Upper lobe of left lung (tissue), 6 donors: ENCODE measurements around the gene LRRC61. TPM values are rescaled to one million over a fixed set of nuclear protein-coding genes. Genes with fewer than 3 reads are reported as not detected.
"Not testable (repeated sequence)": the region's sequence is repeated elsewhere in the genome, so short reads cannot be mapped to it uniquely, and the experiment has no call there.

Experiments used
- ATAC-seq, 2 donors: fragments of 200-7000 bp; cut with Tn5 transposase; one replicate each; pipeline ENCODE4 v1.9.1; 2022; ENCODE audit warnings: mild to moderate bottlenecking in 2 of 2, moderate library complexity in 2 of 2; ENCODE audit not compliant: low FRiP score in 2 of 2
- DNase-seq, 2 donors: peaks; one replicate each; pipeline ENCODE4 v3.0.0-alpha.2; 2019 to 2020
- H3K27ac ChIP-seq, 4 donors: fragments of 200-600 bp; sonication (generic); one replicate each; pipeline ENCODE4 v1.5.1; 2016 to 2019
- H3K27me3 ChIP-seq, 4 donors: fragments of 200-600 bp; sonication (generic); one replicate each; pipeline ENCODE4 v1.5.1; 2017 to 2019
- H3K36me3 ChIP-seq, 4 donors: fragments of 200-600 bp; sonication (generic); one replicate each; pipeline ENCODE4 v1.5.1; 2016 to 2019
- H3K4me1 ChIP-seq, 4 donors: fragments of 200-600 bp; sonication (generic); one replicate each; pipeline ENCODE4 v1.5.1; 2018 to 2019
- H3K4me3 ChIP-seq, 4 donors: fragments of 200-600 bp; sonication (generic); one replicate each; pipeline ENCODE4 v1.5.1; 2017 to 2019; ENCODE audit warnings: mild to moderate bottlenecking in 2 of 4, moderate library complexity in 1 of 4
- H3K9me3 ChIP-seq, 4 donors: fragments of 200-600 bp; sonication (generic); one replicate each; pipeline ENCODE4 v1.5.1; 2018 to 2019
- CTCF ChIP-seq, 6 experiments: fragments of 450-650 bp in 4 of 6; fragments of 200-600 bp in 2 of 6; sonication (generic) in 2 of 6; IDR thresholded peaks; one replicate each; pipeline ENCODE4 v1.5.1; 2016 to 2019; ENCODE audit warnings: antibody characterized with exemption in 6 of 6
- EP300 ChIP-seq, 4 donors: sonication (generic); formaldehyde crosslinking; IDR thresholded peaks; one replicate each; pipeline ENCODE4 v1.5.1; 2017; ENCODE audit warnings: antibody characterized with exemption in 4 of 4, control low read depth in 2 of 4
- POLR2A ChIP-seq, 4 donors: fragments of 450-650 bp; IDR thresholded peaks; one replicate each; pipeline ENCODE4 v1.5.1; 2016 to 2017; ENCODE audit warnings: antibody characterized with exemption in 4 of 4, mild to moderate bottlenecking in 2 of 4
- POLR2AphosphoS5 ChIP-seq, 2 donors: sonication (generic); formaldehyde crosslinking; IDR thresholded peaks; one replicate each; pipeline ENCODE4 v1.5.1; 2017; ENCODE audit warnings: antibody characterized with exemption in 2 of 2
- WGBS, 2 donors: methylation state at CpG; one replicate each; pipeline ENCODE4 v1.1.5; 2017 to 2018; 5-methylcytosine and 5-hydroxymethylcytosine counted together
- total RNA-seq, 6 donors: library from RNA; depleted of rRNA in 4 of 6; stranded (reverse); fragments of >200 nt in 4 of 6; gene quantifications; one replicate each; pipeline versions ENCODE4 v1.1.0 to v1.2.1, GENCODE V29; 2016 to 2021
- donor health status: DM: no; HTN: no; CAD: no; lungs with moderate emphysema.
- donor health status: DM: no; HTN: yes; CAD: no; lungs with severe emphysema.

Gene LRRC61
- total RNA-seq, 6 donors from 2014 or later = 15.4 to 31.4 (median 19.2) TPM

- Histone ChIP-seq H3K4me3 (no peak overlapping the region), H3K4me1 (peaks cover 8 to 24% (median 12%) of the 10 kb centered on the region in 4 donors), H3K27ac (peak overlapping the region in 1 of 4 donors; percentile 4), H3K9me3 (no peaks in the 10 kb centered on the region), H3K36me3 (no peaks in the 10 kb centered on the region), H3K27me3 (no peaks in the 10 kb centered on the region)
- no peak for TF ChIP-seq POLR2AphosphoS5 (IDR thresholded peaks at IDR 0.05)
- TF ChIP-seq EP300 (IDR thresholded peaks at IDR 0.05) = no peak
- no peak for TF ChIP-seq CTCF (IDR thresholded peaks at IDR 0.05)
- no peak for TF ChIP-seq POLR2A (IDR thresholded peaks at IDR 0.05)
- DNase-seq (peak in 1 of 2 donors; percentile 74), ATAC-seq (no peak)
- WGBS, 2 donors = 78 to 89% methylated on average over 6 to 20 of the region's 22 CpGs
These were observed 60.7 kb downstream of the LRRC61 start for GRCh38 chr7:150383710-150384397.

GRCh38 chr7:150384406-150385301 lies 61.5 kb downstream of the LRRC61 start:
- ATAC-seq = peak in 1 of 2 donors; percentile 20
- Histone ChIP-seq H3K27me3 (no peaks in the 10 kb centered on the region), H3K4me3 (no peak overlapping the region), H3K36me3 (no peaks in the 10 kb centered on the region), H3K27ac (peak overlapping the region in 2 of 4 donors; percentile 4 to 24), H3K4me1 (peaks cover 9 to 26% (median 15%) of the 10 kb centered on the region in 4 donors), H3K9me3 (no peaks in the 10 kb centered on the region)
- TF ChIP-seq EP300 (IDR thresholded peaks at IDR 0.05) (no peak), CTCF (IDR thresholded peaks at IDR 0.05) (no peak), POLR2A (IDR thresholded peaks at IDR 0.05) (no peak), POLR2AphosphoS5 (IDR thresholded peaks at IDR 0.05) (no peak)
- 77 to 83% methylated on average over 13 to 15 of the region's 15 CpGs for WGBS, 2 donors
- DNase-seq = no peak

DNA sequence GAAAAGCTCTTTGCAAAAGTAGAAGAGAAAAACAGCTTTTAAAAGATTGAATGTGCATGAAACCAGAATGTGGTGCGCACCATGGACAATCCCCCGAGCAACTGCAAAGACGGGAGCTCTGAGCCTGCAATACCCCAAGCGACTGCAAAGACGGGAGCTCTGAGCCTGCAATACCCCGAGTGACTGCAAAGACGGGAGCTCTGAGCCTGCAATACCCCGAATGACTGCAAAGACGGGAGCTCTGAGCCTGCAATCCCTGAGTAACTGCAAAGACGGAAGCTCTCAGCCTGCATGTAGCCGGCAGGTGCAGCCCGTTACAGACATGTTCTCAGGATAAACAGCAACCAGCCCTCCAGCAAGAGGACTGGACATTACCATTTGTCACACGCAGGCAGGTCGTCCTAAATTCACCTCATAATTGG lies 62.2 kb downstream of the LRRC61 start:
- TF ChIP-seq POLR2AphosphoS5 (IDR thresholded peaks at IDR 0.05) = no peak
- no peak for TF ChIP-seq CTCF (IDR thresholded peaks at IDR 0.05)
- no peak for TF ChIP-seq POLR2A (IDR thresholded peaks at IDR 0.05)
- no peak for TF ChIP-seq EP300 (IDR thresholded peaks at IDR 0.05)
- WGBS, 2 donors = 82 to 89% methylated on average over 13 to 14 of the region's 14 CpGs
- ATAC-seq = no peak

DNA sequence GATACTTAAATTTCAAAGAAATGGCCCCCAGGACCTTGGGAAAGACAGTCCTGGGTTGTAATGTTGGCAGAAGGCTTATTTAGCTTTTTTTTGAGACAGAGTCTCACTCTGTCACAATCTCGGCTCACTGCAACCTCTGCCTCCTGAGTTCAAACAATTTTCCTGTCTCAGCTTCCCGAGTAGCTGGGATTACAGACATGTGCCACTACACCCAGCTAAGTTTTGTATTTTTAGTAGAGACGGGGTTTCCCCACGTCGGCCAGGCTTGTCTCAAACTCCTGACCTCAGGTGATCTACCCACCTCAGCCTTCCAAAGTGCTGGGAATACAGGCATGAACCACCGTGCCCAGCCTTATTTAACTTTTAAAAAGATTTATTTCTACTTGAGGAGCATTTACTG lies 62.7 kb downstream of the LRRC61 start:
- peaks cover 3 to 18% (median 5%) of the 10 kb centered on the region in 4 donors for H3K4me1 ChIP-seq
- not testable (repeated sequence) for H3K27me3 ChIP-seq, H3K27ac ChIP-seq, ATAC-seq, DNase-seq, H3K4me3 ChIP-seq, H3K9me3 ChIP-seq, H3K36me3 ChIP-seq
- WGBS, 2 donors = 62 to 63% methylated on average over 6 of the region's 6 CpGs

More for the DNA sequence above, 62.2 kb downstream of the LRRC61 start:
- no peak for DNase-seq
- H3K4me3 ChIP-seq = no peak overlapping the region
- peaks cover 5 to 19% (median 9%) of the 10 kb centered on the region in 4 donors for H3K4me1 ChIP-seq
- no peaks in the 10 kb centered on the region for H3K9me3 ChIP-seq
- no peak overlapping the region for H3K27ac ChIP-seq
- no peaks in the 10 kb centered on the region for H3K36me3 ChIP-seq
- H3K27me3 ChIP-seq = no peaks in the 10 kb centered on the region

Other genes with a start within 250 kb of the LRRC61 start
- gene ACTR3C, start 190 bp downstream of the LRRC61 start, total RNA-seq = 100 to 1,000 TPM in 1 of 6 donors, 10 to 100 TPM in 5; 12.1 to 123 (median 24.1) TPM
- 100 to 1,000 TPM in 5 of 6 donors, 10 to 100 TPM in 1; 54.2 to 303 (median 160) TPM for gene RARRES2, start 18.3 kb downstream of the LRRC61 start, total RNA-seq
- gene REPIN1, start 45.5 kb downstream of the LRRC61 start, total RNA-seq = 100 to 1,000 TPM in 4 of 6 donors, 10 to 100 TPM in 2; 65.2 to 125 (median 105) TPM
- 1 to 10 TPM; 3.0 to 6.5 (median 5.5) TPM for gene ZNF775, start 56.0 kb downstream of the LRRC61 start, total RNA-seq
- 10 to 100 TPM; 15.6 to 39.6 (median 31.7) TPM for gene GIMAP8, start 127.3 kb downstream of the LRRC61 start, total RNA-seq
- gene GIMAP7, start 191.5 kb downstream of the LRRC61 start, total RNA-seq = 10 to 100 TPM; 32.5 to 45.0 (median 36.8) TPM
- gene GIMAP4, start 244.0 kb downstream of the LRRC61 start, total RNA-seq = 10 to 100 TPM; 34.0 to 78.9 (median 43.0) TPM